WTC11 (cell line): ENCODE results near the gene APMAP. TPM values are rescaled to one million over a fixed set of nuclear protein-coding genes. Genes with fewer than 3 reads are reported as not detected.

ENCODE experiments used
- ATAC-seq: fragments of 200-7000 bp; cut with Tn5 transposase; 2 replicates; pipeline ENCODE4 v1.10.0; 2021; ENCODE audit warnings: mild to moderate bottlenecking, moderate library complexity
- CTCF ChIA-PET: fragments of 300-600 bp; sonication (Branson Sonifier 250); formaldehyde crosslinking; loops from one replicate; lab custom pipeline; 2021; ENCODE audit warnings: antibody characterized with exemption; lab: Charles Lee
- POLR2A ChIA-PET: fragments of 350-600 bp; sonication (Branson Sonifier 250); formaldehyde crosslinking; loops from one replicate; lab custom pipeline; 2021; ENCODE audit warnings: antibody characterized with exemption; lab: Charles Lee
- DNase-seq: peaks from one replicate; pipeline ENCODE4 v3.0.0; 2021; ENCODE audit warnings: low spot score
- H3K27ac Mint-ChIP-seq: 2 replicates; pipeline ENCODE4 v1.8.0; 2021; ENCODE audit warnings: mixed read lengths
- H3K27me3 Mint-ChIP-seq: 2 replicates; pipeline ENCODE4 v1.8.0; 2021; ENCODE audit warnings: low read depth, mild to moderate bottlenecking, moderate library complexity, mixed read lengths
- H3K36me3 Mint-ChIP-seq: 2 replicates; pipeline ENCODE4 v1.8.0; 2021; ENCODE audit warnings: mixed read lengths
- H3K4me1 Mint-ChIP-seq: 2 replicates; pipeline ENCODE4 v1.8.0; 2022; ENCODE audit warnings: mixed read lengths
- H3K4me3 Mint-ChIP-seq: 2 replicates; pipeline ENCODE4 v1.8.0; 2021; ENCODE audit warnings: mild to moderate bottlenecking, moderate library complexity, mixed read lengths
- H3K9me3 Mint-ChIP-seq: 2 replicates; pipeline ENCODE4 v1.8.0; 2021; ENCODE audit warnings: mixed read lengths
- ATF2 ChIP-seq: sonication (generic); formaldehyde crosslinking; IDR thresholded peaks from 2 replicates; pipeline ENCODE4 v1.8.1; 2022; ENCODE audit warnings: low read depth, missing genetic modification reagents, borderline replicate concordance
- CREM ChIP-seq: sonication (generic); formaldehyde crosslinking; IDR thresholded peaks from 2 replicates; pipeline ENCODE4 v1.8.1; 2022; ENCODE audit warnings: mild to moderate bottlenecking, missing genetic modification reagents, moderate library complexity
- GABPB1 ChIP-seq: sonication (generic); formaldehyde crosslinking; IDR thresholded peaks from 2 replicates; pipeline ENCODE4 v1.8.1; 2023; ENCODE audit warnings: mild to moderate bottlenecking, missing genetic modification reagents
- HMGA2 ChIP-seq: fragments of 250-450 bp; sonication (Bioruptor Pico); IDR thresholded peaks from 2 replicates; pipeline ENCODE4 v1.4.0; 2021; ENCODE audit warnings: mild to moderate bottlenecking, moderate library complexity
- IRF2 ChIP-seq: sonication (generic); formaldehyde crosslinking; IDR thresholded peaks from 2 replicates; pipeline ENCODE4 v1.8.0; 2022; ENCODE audit warnings: low read depth, missing genetic modification reagents, borderline replicate concordance
- MLX ChIP-seq: sonication (generic); formaldehyde crosslinking; IDR thresholded peaks from 2 replicates; pipeline ENCODE4 v1.8.1; 2023; ENCODE audit warnings: mild to moderate bottlenecking, missing genetic modification reagents, moderate library complexity
- MXD4 ChIP-seq: fragments of 250-450 bp; sonication (Bioruptor Pico); IDR thresholded peaks from 2 replicates; pipeline ENCODE4 v1.8.0; 2021; ENCODE audit warnings: mild to moderate bottlenecking, moderate library complexity, borderline replicate concordance
- MYBL2 ChIP-seq: sonication (generic); formaldehyde crosslinking; IDR thresholded peaks from 2 replicates; pipeline ENCODE4 v1.8.1; 2023; ENCODE audit warnings: mild to moderate bottlenecking, moderate library complexity, missing genetic modification reagents
- NFYB ChIP-seq: sonication (generic); formaldehyde crosslinking; conservative IDR thresholded peaks from 2 replicates; pipeline ENCODE4 v1.8.0; 2022; ENCODE audit warnings: low read depth, missing genetic modification reagents
- RELA ChIP-seq: sonication (generic); formaldehyde crosslinking; IDR thresholded peaks from 2 replicates; pipeline ENCODE4 v1.8.1; 2022; ENCODE audit warnings: missing genetic modification reagents, mild to moderate bottlenecking, borderline replicate concordance
- SMAD3 ChIP-seq: sonication (generic); formaldehyde crosslinking; IDR thresholded peaks from 2 replicates; pipeline ENCODE4 v1.8.0; 2022; ENCODE audit warnings: missing genetic modification reagents, mild to moderate bottlenecking, borderline replicate concordance
- SOX15 ChIP-seq: fragments of 250-450 bp; sonication (Bioruptor Pico); IDR thresholded peaks from 2 replicates; pipeline ENCODE4 v1.9.0; 2021; ENCODE audit warnings: mild to moderate bottlenecking
- SP1 ChIP-seq: sonication (generic); formaldehyde crosslinking; conservative IDR thresholded peaks from 2 replicates; pipeline ENCODE4 v1.8.1; 2022; ENCODE audit warnings: missing genetic modification reagents
- TCF7 ChIP-seq: sonication (generic); formaldehyde crosslinking; IDR thresholded peaks from 2 replicates; pipeline ENCODE4 v1.8.0; 2022; ENCODE audit warnings: mild to moderate bottlenecking, low read depth, missing genetic modification reagents, moderate library complexity
- ZNF232 ChIP-seq: sonication (generic); formaldehyde crosslinking; IDR thresholded peaks from 2 replicates; pipeline ENCODE4 v1.8.0; 2022; ENCODE audit warnings: mild to moderate bottlenecking, missing genetic modification reagents
- ZNF263 ChIP-seq: sonication (generic); formaldehyde crosslinking; IDR thresholded peaks from 2 replicates; pipeline ENCODE4 v1.8.1; 2022; ENCODE audit warnings: low read depth, mild to moderate bottlenecking, moderate library complexity, missing genetic modification reagents
- ZNF416 ChIP-seq: fragments of 250-450 bp; sonication (Bioruptor Pico); IDR thresholded peaks from 2 replicates; pipeline ENCODE4 v1.9.0; 2021; ENCODE audit warnings: mild to moderate bottlenecking, inconsistent platforms
- ZSCAN18 ChIP-seq: fragments of 250-450 bp; sonication (Bioruptor Pico); IDR thresholded peaks from 2 replicates; pipeline ENCODE4 v2.1.2; 2022; ENCODE audit warnings: mild to moderate bottlenecking, moderate library complexity
- total RNA-seq: library from RNA; stranded (reverse); gene quantifications from 3 replicates; pipeline ENCODE4 v1.2.3, GENCODE V29; 2021
- TF ChIP-seq, protein P1 (sequence below): sonication (generic); formaldehyde crosslinking; IDR thresholded peaks from 2 replicates; pipeline ENCODE4 v1.8.0; 2023; ENCODE audit warnings: missing genetic modification reagents, mild to moderate bottlenecking, borderline replicate concordance
- TF ChIP-seq, protein P2 (sequence below): fragments of 250-450 bp; sonication (Bioruptor Pico); IDR thresholded peaks from 2 replicates; pipeline ENCODE4 v1.9.0; 2021; ENCODE audit warnings: mild to moderate bottlenecking, borderline replicate concordance

Gene APMAP
- total RNA-seq, 1 experiment from 2014 or later = 55.3 TPM

DNA sequence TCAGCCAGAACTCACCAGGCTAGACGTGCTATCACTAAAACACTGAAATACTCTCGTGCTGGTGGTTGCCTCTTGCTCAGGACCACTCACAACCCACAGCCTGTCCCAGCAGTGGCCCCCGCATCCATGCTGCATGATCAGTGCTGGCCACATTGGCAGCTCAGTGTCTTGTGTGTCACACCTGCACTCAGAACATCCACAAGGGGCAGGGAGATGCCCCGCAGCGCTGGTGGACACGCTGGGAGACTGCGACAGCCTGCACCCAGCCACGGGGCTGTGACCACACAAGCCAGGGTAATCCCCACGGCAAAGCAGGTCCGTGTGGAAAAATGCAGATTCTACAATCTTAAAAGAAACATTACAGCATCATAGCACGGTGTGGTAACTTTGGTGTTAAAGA, 23.9 kb upstream of the APMAP start (continued):
- TF ChIP-seq, protein P1, sequence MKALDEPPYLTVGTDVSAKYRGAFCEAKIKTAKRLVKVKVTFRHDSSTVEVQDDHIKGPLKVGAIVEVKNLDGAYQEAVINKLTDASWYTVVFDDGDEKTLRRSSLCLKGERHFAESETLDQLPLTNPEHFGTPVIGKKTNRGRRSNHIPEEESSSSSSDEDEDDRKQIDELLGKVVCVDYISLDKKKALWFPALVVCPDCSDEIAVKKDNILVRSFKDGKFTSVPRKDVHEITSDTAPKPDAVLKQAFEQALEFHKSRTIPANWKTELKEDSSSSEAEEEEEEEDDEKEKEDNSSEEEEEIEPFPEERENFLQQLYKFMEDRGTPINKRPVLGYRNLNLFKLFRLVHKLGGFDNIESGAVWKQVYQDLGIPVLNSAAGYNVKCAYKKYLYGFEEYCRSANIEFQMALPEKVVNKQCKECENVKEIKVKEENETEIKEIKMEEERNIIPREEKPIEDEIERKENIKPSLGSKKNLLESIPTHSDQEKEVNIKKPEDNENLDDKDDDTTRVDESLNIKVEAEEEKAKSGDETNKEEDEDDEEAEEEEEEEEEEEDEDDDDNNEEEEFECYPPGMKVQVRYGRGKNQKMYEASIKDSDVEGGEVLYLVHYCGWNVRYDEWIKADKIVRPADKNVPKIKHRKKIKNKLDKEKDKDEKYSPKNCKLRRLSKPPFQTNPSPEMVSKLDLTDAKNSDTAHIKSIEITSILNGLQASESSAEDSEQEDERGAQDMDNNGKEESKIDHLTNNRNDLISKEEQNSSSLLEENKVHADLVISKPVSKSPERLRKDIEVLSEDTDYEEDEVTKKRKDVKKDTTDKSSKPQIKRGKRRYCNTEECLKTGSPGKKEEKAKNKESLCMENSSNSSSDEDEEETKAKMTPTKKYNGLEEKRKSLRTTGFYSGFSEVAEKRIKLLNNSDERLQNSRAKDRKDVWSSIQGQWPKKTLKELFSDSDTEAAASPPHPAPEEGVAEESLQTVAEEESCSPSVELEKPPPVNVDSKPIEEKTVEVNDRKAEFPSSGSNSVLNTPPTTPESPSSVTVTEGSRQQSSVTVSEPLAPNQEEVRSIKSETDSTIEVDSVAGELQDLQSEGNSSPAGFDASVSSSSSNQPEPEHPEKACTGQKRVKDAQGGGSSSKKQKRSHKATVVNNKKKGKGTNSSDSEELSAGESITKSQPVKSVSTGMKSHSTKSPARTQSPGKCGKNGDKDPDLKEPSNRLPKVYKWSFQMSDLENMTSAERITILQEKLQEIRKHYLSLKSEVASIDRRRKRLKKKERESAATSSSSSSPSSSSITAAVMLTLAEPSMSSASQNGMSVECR = no peak
- TF ChIP-seq, all 79 proteins: peak for 0

DNA sequence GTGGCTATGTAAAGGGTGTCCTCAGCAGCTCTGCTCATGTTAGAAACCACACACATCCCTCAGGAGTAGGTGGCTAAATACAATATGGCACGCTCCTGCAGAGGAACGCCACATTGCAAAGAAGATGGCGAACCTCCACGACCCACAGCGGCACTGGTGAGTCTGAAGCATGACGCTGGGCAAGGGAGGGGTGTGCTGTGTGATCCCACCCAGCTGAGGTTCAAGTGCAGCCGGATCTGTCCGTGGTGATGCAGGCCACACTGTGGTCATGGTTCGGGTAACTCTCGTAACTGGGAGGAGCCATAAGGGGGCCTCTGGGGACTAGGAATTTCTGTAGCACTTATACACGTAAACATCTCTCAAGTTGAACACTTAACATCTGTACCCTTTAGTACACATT, 23.4 kb upstream of the APMAP start:
- no peak for ATAC-seq
- Mint-ChIP-seq H3K4me3 (no peak overlapping the region), H3K27me3 (no peaks in the 10 kb centered on the region; the same call in 1 of the 2 replicates), H3K27ac (no peak overlapping the region), H3K36me3 (no peaks in the 10 kb centered on the region), H3K9me3 (no peaks in the 10 kb centered on the region), H3K4me1 (peaks cover 29% of the 10 kb centered on the region)
- POLR2A ChIA-PET = no interaction called here
- no peak for TF ChIP-seq CREM
- no peak for TF ChIP-seq ATF2 (CRISPR knock-in tag)
- TF ChIP-seq MYBL2 (CRISPR knock-in tag) = no peak
- no peak for TF ChIP-seq MLX
- no peak for TF ChIP-seq ZSCAN18 (CRISPR knock-in tag)
- TF ChIP-seq, protein P2, sequence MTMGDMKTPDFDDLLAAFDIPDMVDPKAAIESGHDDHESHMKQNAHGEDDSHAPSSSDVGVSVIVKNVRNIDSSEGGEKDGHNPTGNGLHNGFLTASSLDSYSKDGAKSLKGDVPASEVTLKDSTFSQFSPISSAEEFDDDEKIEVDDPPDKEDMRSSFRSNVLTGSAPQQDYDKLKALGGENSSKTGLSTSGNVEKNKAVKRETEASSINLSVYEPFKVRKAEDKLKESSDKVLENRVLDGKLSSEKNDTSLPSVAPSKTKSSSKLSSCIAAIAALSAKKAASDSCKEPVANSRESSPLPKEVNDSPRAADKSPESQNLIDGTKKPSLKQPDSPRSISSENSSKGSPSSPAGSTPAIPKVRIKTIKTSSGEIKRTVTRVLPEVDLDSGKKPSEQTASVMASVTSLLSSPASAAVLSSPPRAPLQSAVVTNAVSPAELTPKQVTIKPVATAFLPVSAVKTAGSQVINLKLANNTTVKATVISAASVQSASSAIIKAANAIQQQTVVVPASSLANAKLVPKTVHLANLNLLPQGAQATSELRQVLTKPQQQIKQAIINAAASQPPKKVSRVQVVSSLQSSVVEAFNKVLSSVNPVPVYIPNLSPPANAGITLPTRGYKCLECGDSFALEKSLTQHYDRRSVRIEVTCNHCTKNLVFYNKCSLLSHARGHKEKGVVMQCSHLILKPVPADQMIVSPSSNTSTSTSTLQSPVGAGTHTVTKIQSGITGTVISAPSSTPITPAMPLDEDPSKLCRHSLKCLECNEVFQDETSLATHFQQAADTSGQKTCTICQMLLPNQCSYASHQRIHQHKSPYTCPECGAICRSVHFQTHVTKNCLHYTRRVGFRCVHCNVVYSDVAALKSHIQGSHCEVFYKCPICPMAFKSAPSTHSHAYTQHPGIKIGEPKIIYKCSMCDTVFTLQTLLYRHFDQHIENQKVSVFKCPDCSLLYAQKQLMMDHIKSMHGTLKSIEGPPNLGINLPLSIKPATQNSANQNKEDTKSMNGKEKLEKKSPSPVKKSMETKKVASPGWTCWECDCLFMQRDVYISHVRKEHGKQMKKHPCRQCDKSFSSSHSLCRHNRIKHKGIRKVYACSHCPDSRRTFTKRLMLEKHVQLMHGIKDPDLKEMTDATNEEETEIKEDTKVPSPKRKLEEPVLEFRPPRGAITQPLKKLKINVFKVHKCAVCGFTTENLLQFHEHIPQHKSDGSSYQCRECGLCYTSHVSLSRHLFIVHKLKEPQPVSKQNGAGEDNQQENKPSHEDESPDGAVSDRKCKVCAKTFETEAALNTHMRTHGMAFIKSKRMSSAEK (CRISPR knock-in tag) = no peak
- TF ChIP-seq NFYB = no peak
- no peak for TF ChIP-seq ZNF263 (CRISPR knock-in tag)
- TF ChIP-seq RELA (CRISPR knock-in tag) = no peak
- TF ChIP-seq MXD4 (CRISPR knock-in tag) = no peak
- TF ChIP-seq ZNF416 (CRISPR knock-in tag) = no peak
- no peak for TF ChIP-seq ZNF232 (CRISPR knock-in tag)
- TF ChIP-seq SP1 (CRISPR knock-in tag) = no peak
- TF ChIP-seq SMAD3 = no peak
- TF ChIP-seq IRF2 (CRISPR knock-in tag) = no peak
- no peak for TF ChIP-seq HMGA2 (CRISPR knock-in tag)
- TF ChIP-seq GABPB1 = no peak
- TF ChIP-seq TCF7 = no peak
- TF ChIP-seq SOX15 (CRISPR knock-in tag) = no peak
- DNase-seq = no peak
- CTCF ChIA-PET = interaction anchor here (1.2 to 1.5 kb wide), 2 partner anchors 16 to 86 kb away, joined by 3 read pairs; no protein-coding TSS in a partner anchor
